ENCODE measurements around the gene DSCAML1.

DSCAML1 gene

GRCh38 chr11:117839936-117840813 is 43.2 kb upstream of the DSCAML1 start:
- no peak overlapping the region for H3K4me3 ChIP-seq (ENCODE audit: low read depth, low read length)
- no peak for TF ChIP-seq CTCF (conservative IDR thresholded peaks at IDR 0.05; ENCODE audit: low read depth, low read length)
- no peak for DNase-seq (ENCODE audit: low read depth)

GRCh38 chr11:117839380-117839881 is 42.4 kb upstream of the DSCAML1 start:
- TF ChIP-seq CTCF (conservative IDR thresholded peaks at IDR 0.05; ENCODE audit: low read depth, low read length) = no peak
- H3K4me3 ChIP-seq (ENCODE audit: low read depth, low read length) = no peak overlapping the region
- no peak for DNase-seq (ENCODE audit: low read depth)

- no peak overlapping the region for H3K4me3 ChIP-seq (ENCODE audit: low read depth, low read length)
- no peak for TF ChIP-seq CTCF (conservative IDR thresholded peaks at IDR 0.05; ENCODE audit: low read depth, low read length)
- no peak for DNase-seq (ENCODE audit: low read depth)
Measured at GRCh38 chr11:117838901-117839300, 41.9 kb upstream of the DSCAML1 start.

GRCh38 chr11:117837791-117838190 is 40.8 kb upstream of the DSCAML1 start:
- no peak overlapping the region for H3K4me3 ChIP-seq (ENCODE audit: low read depth, low read length)
- no peak for TF ChIP-seq CTCF (conservative IDR thresholded peaks at IDR 0.05; ENCODE audit: low read depth, low read length)
- DNase-seq (ENCODE audit: low read depth) = no peak

GRCh38 chr11:117837070-117837776 is 40.2 kb upstream of the DSCAML1 start:
- no peak for TF ChIP-seq CTCF (conservative IDR thresholded peaks at IDR 0.05; ENCODE audit: low read depth, low read length)
- H3K4me3 ChIP-seq (ENCODE audit: low read depth, low read length) = no peak overlapping the region
- no peak for DNase-seq (ENCODE audit: low read depth)

- TF ChIP-seq CTCF (conservative IDR thresholded peaks at IDR 0.05; ENCODE audit: low read depth, low read length) = no peak
- no peak overlapping the region for H3K4me3 ChIP-seq (ENCODE audit: low read depth, low read length)
- DNase-seq (ENCODE audit: low read depth) = no peak
Measured at GRCh38 chr11:117836077-117836960, 39.3 kb upstream of the DSCAML1 start.

All from choroid plexus epithelial cell (primary cell).